Prostate gland (tissue), 2 donors: ENCODE results near the gene TLX2. TPM values are rescaled to one million over a fixed set of nuclear protein-coding genes. Genes with fewer than 3 reads are reported as not detected.

Experiments used
- DNase-seq: peaks from one replicate; pipeline ENCODE4 v3.0.0-alpha.2; 2019; ENCODE audit warnings: low spot score
- H3K27ac ChIP-seq, 2 donors: fragments of 200-600 bp; sonication (generic); 2 replicates each; pipeline ENCODE4 v1.5.1; 2017 to 2019
- H3K27me3 ChIP-seq: fragments of 200-600 bp; sonication (generic); replicated peaks from 2 replicates; pipeline ENCODE4 v1.5.1; 2019; ENCODE audit not compliant: insufficient read depth
- H3K36me3 ChIP-seq, 2 donors: fragments of 200-600 bp; sonication (generic); 1 replicate in 1 of 2; 2 replicates in 1 of 2; pipeline versions ENCODE4 v1.5.1 to v1.8.1; 2017 to 2019
- H3K4me1 ChIP-seq: fragments of 200-600 bp; sonication (generic); replicated peaks from 2 replicates; pipeline ENCODE4 v1.5.1; 2019
- H3K4me3 ChIP-seq, 2 donors: fragments of 200-600 bp; sonication (generic); 2 replicates each; pipeline ENCODE4 v1.5.1; 2017 to 2019
- H3K9me3 ChIP-seq: fragments of 200-600 bp; sonication (generic); 2 replicates; pipeline ENCODE4 v1.5.1; 2017
- CTCF ChIP-seq, 4 experiments: fragments of 200-600 bp in 2 of 4; fragments of 450-650 bp in 2 of 4; sonication (generic) in 2 of 4; IDR thresholded peaks; 1 replicate in 3 of 4; 2 replicates in 1 of 4; pipeline ENCODE4 v1.5.1; 2016 to 2019; ENCODE audit warnings: antibody characterized with exemption in 4 of 4, mild to moderate bottlenecking in 2 of 4, moderate library complexity in 2 of 4
- POLR2A ChIP-seq: fragments of 450-650 bp; IDR thresholded peaks from one replicate; pipeline ENCODE4 v1.6.1; 2016; ENCODE audit warnings: antibody characterized with exemption, mild to moderate bottlenecking
- POLR2AphosphoS5 ChIP-seq: sonication (generic); formaldehyde crosslinking; IDR thresholded peaks from one replicate; pipeline ENCODE4 v1.6.1; 2017; ENCODE audit warnings: antibody characterized with exemption
- WGBS: methylation state at CpG from one replicate; pipeline ENCODE4 v1.1.5; 2018; 5-methylcytosine and 5-hydroxymethylcytosine counted together
- intact Hi-C: fragments of 100-400 bp; cut with DNase I; formaldehyde crosslinking; loops from one replicate; pipeline ENCODE4 v1.14.2; 2022
- total RNA-seq, 2 donors: library from RNA; depleted of rRNA; stranded (reverse); fragments of >200 nt; gene quantifications; one replicate each; pipeline ENCODE4 v1.1.0, GENCODE V29; 2016

The TLX2 gene
- total RNA-seq, 2 donors from 2014 or later = 0.97 TPM; not detected in 1

- no peak overlapping the region for H3K4me3 ChIP-seq
- no peaks in the 10 kb centered on the region for H3K36me3 ChIP-seq
- no peak overlapping the region for H3K27ac ChIP-seq
- H3K27me3 ChIP-seq = no peaks in the 10 kb centered on the region
- TF ChIP-seq CTCF (IDR thresholded peaks at IDR 0.05) (no peak), POLR2AphosphoS5 (no peak), POLR2A (no peak)
- no peaks in the 10 kb centered on the region for H3K9me3 ChIP-seq
- DNase-seq = no peak
- intact Hi-C loops = no loop called here
- 83% methylated on average over 21 of the region's 21 CpGs for WGBS
- no peaks in the 10 kb centered on the region for H3K4me1 ChIP-seq
These were observed 38.0 kb downstream of the TLX2 start for GRCh38 chr2:74551942-74552913.

- H3K36me3 ChIP-seq = no peaks in the 10 kb centered on the region
- no peak for DNase-seq
- H3K4me3 ChIP-seq = peak overlapping the region; percentile 55 to 71
- no peaks in the 10 kb centered on the region for H3K9me3 ChIP-seq
- no peak for TF ChIP-seq POLR2AphosphoS5
- no peak for TF ChIP-seq CTCF (IDR thresholded peaks at IDR 0.05)
- 51% methylated on average over 26 of the region's 27 CpGs for WGBS
- intact Hi-C loops = no loop called here
- no peaks in the 10 kb centered on the region for H3K27me3 ChIP-seq
- no peak overlapping the region for H3K27ac ChIP-seq
- H3K4me1 ChIP-seq = no peaks in the 10 kb centered on the region
These were observed 38.9 kb downstream of the TLX2 start for GRCh38 chr2:74552914-74553811.

GRCh38 chr2:74553892-74554819 is 39.9 kb downstream of the TLX2 start, which contains the start of the genes DOK1 and LOXL3:
Gene DOK1, plus strand, starts transcription at chr2:74554720. Its CDS starts 35 bp downstream, at chr2:74554755.
Gene LOXL3, minus strand, starts transcription at chr2:74553942. Its CDS starts 1,308 bp downstream, at chr2:74552634.
- no peaks in the 10 kb centered on the region for H3K4me1 ChIP-seq
- peak within 1 kb of the TSS; percentile 55 to 71 for H3K4me3 ChIP-seq
- peak; percentile 61 for DNase-seq
- no peaks in the 10 kb centered on the region for H3K27me3 ChIP-seq
- peak within 1 kb of the TSS; percentile 67 to 77 for H3K27ac ChIP-seq
- H3K9me3 ChIP-seq = no peaks in the 10 kb centered on the region
- WGBS = 1% methylated on average over 33 of the region's 73 CpGs
- intact Hi-C loops = no loop called here
- TF ChIP-seq POLR2A (no peak), POLR2AphosphoS5 (no peak), CTCF (IDR thresholded peaks at IDR 0.05) (no peak)
- no peaks in the 10 kb centered on the region for H3K36me3 ChIP-seq

GRCh38 chr2:74554820-74555531 is 40.7 kb downstream of the TLX2 start:
- Histone ChIP-seq H3K4me1 (no peaks in the 10 kb centered on the region), H3K9me3 (no peaks in the 10 kb centered on the region), H3K4me3 (peak overlapping the region; percentile 55 to 71), H3K27ac (peak overlapping the region; percentile 67 to 77), H3K36me3 (no peaks in the 10 kb centered on the region), H3K27me3 (no peaks in the 10 kb centered on the region)
- TF ChIP-seq POLR2A (no peak), CTCF (IDR thresholded peaks at IDR 0.05) (no peak), POLR2AphosphoS5 (no peak)
- intact Hi-C loops = no loop called here
- 18% methylated on average over 53 of the region's 58 CpGs for WGBS
- DNase-seq = no peak
